ENCODE data around the gene RAD1. TPM values are rescaled to one million over a fixed set of nuclear protein-coding genes. Genes with fewer than 3 reads are reported as not detected.
A peak's percentile ranks its signal among the peaks of the same experiment; 100 is the strongest.

Gene RAD1
- total and polyA plus RNA-seq, 2 of the 8 experiments (the other 6 are each of a cell fraction or from before 2014, with no cell fraction given) = 15.1 to 37.3 TPM

- DNase-seq (ENCODE audit: low read depth in 1 of 2, low spot score in 2 of 2) (peak; percentile 38 to 83), FAIRE-seq (no peak)
- TF ChIP-seq YY1 (IDR thresholded peaks at IDR 0.05; ENCODE audit: low read depth, low read length) (no peak), CHD2 (IDR thresholded peaks at IDR 0.05; ENCODE audit: low read length) (no peak), RXRA (IDR thresholded peaks at IDR 0.05; ENCODE audit: insufficient read depth, low read depth, low read length) (no peak), KDM4A (IDR thresholded peaks at IDR 0.05; ENCODE audit: low read depth, low read length, severe bottlenecking) (peak; percentile 81), SAP30 (IDR thresholded peaks at IDR 0.05; ENCODE audit: insufficient read depth, insufficient replicate concordance, low read length) (peak; percentile 36), NRF1 (IDR thresholded peaks at IDR 0.05; ENCODE audit: low read depth, low read length) (no peak), POLR2A (IDR thresholded peaks at IDR 0.05; ENCODE audit: control extremely low read depth in 1 of 2, low read depth in 2 of 2, low read length in 2 of 2) (peak in 1 of 2 experiments; percentile 71; a peak in 2 of 3 replicates), HDAC2 (IDR thresholded peaks at IDR 0.05; ENCODE audit: borderline replicate concordance in 1 of 2, low read depth in 2 of 2, low read length in 2 of 2) (no peak), HDAC6 (IDR thresholded peaks at IDR 0.05; ENCODE audit: low read depth, low read length) (no peak), FOSL1 (IDR thresholded peaks at IDR 0.05; ENCODE audit: insufficient read depth, low read depth, low read length) (no peak), SUZ12 (IDR thresholded peaks at IDR 0.05; ENCODE audit: low read length) (no peak), SP1 (IDR thresholded peaks at IDR 0.05; ENCODE audit: low read depth, low read length) (no peak)
Measured at GRCh38 chr5:34929720-34930461, 14.6 kb upstream of the RAD1 start.

More at GRCh38 chr5:34929720-34930461, 14.6 kb upstream of the RAD1 start:
- H3K27ac ChIP-seq (ENCODE audit: low read depth, low read length) = peak overlapping the region; percentile 66
- no peaks in the 10 kb centered on the region for H3K9me3 ChIP-seq (ENCODE audit: insufficient read depth in 2 of 2, low read depth in 1 of 2, low read length in 1 of 2)
- peaks cover 6 to 39% of the 10 kb centered on the region in 2 experiments; a peak in 3 of 4 replicates for H3K79me2 ChIP-seq (ENCODE audit: control insufficient read depth in 1 of 2, insufficient read depth in 2 of 2, low read length in 2 of 2)
- H3K4me2 ChIP-seq (ENCODE audit: insufficient read depth in 1 of 2, low read depth in 2 of 2, low read length in 2 of 2) = peak overlapping the region; percentile 62 to 72
- H3K4me3 ChIP-seq (ENCODE audit: extremely low read depth in 1 of 4, insufficient read depth in 2 of 4, low read depth in 3 of 4, low read length in 4 of 4) = peak overlapping the region; percentile 50 to 96 (median 93)
- peaks cover 3% of the 10 kb centered on the region for H3K79me1 ChIP-seq (ENCODE audit: low read depth, low read length)
- no peak overlapping the region for H2BK12ac ChIP-seq (ENCODE audit: low read depth, low read length)
- H2BK5ac ChIP-seq (ENCODE audit: low read depth, low read length) = peak overlapping the region; percentile 66; the same call in 1 of the 2 replicates
- WGBS, 2 experiments (ENCODE audit: extremely low coverage in 1 of 2, insufficient coverage in 1 of 2, insufficient read length in 1 of 2, insufficient replicate concordance in 2 of 2, low coverage in 1 of 2, low lambda C conversion rate in 2 of 2, missing lambda C conversion rate in 1 of 2) = 1% methylated on average over 43 of the region's 70 CpGs; no CpG with 5 or more reads in 1 of the 2 experiments
- CTCF ChIA-PET (ENCODE audit: partially characterized antibody) = interaction anchor here (1.3 to 1.5 kb wide), 2 partner anchors 29 to 73 kb away, joined by 3 to 5 read pairs; no protein-coding TSS in a partner anchor
- H2BK20ac ChIP-seq (ENCODE audit: low read length) = no peak overlapping the region
- peak overlapping the region; percentile 28 to 78 (median 76) for H3K9ac ChIP-seq (replicated peaks in 1 of 4; ENCODE audit: extremely low read depth in 1 of 4, low read depth in 3 of 4, low read length in 3 of 4)
- peak overlapping the region; percentile 37; the same call in 1 of the 2 replicates for H2AFZ ChIP-seq (ENCODE audit: low read length)
- no peak overlapping the region for H3K56ac ChIP-seq (replicated peaks; ENCODE audit: insufficient read length, low read depth, low read length)
- H3K23me2 ChIP-seq (ENCODE audit: low read depth, low read length) = no peaks in the 10 kb centered on the region
- H3K14ac ChIP-seq (ENCODE audit: insufficient read length) = no peak overlapping the region
- H4K5ac ChIP-seq (ENCODE audit: insufficient read length, low read depth, low read length) = no peak overlapping the region
- peaks cover 0 to 2% of the 10 kb centered on the region in 2 experiments for H4K20me1 ChIP-seq (replicated peaks in 1 of 2; ENCODE audit: control insufficient read depth in 1 of 2, insufficient read depth in 2 of 2, low read length in 2 of 2)
- no peak overlapping the region for H4K91ac ChIP-seq (replicated peaks; ENCODE audit: insufficient read length, low read length)
- peak overlapping the region; percentile 49 for H2BK120ac ChIP-seq (replicated peaks; ENCODE audit: low read depth, low read length)
- POLR2A ChIA-PET (ENCODE audit: partially characterized antibody) = interaction anchor here (0.8 to 3.8 kb wide), 14 partner anchors 9 to 455 kb away, joined by 3 to 51 read pairs (median 4); partner anchors contain the start of genes BRIX1 and RAD1
- peaks cover 9 to 29% (median 17%) of the 10 kb centered on the region in 4 experiments for H3K36me3 ChIP-seq (ENCODE audit: control insufficient read depth in 2 of 4, insufficient read depth in 4 of 4, low read length in 3 of 4)
- H2AK5ac ChIP-seq (ENCODE audit: low read depth, low read length) = no peak overlapping the region
- no peaks in the 10 kb centered on the region for H3K27me3 ChIP-seq (replicated peaks in 1 of 4; ENCODE audit: control insufficient read depth in 3 of 4, extremely low read depth in 1 of 4, insufficient read depth in 3 of 4, low read length in 3 of 4)
- H3K4ac ChIP-seq (replicated peaks; ENCODE audit: insufficient read length, low read depth, low read length) = peak overlapping the region; percentile 82
- H3K23ac ChIP-seq (ENCODE audit: insufficient read length) = no peak overlapping the region
- H2BK15ac ChIP-seq (ENCODE audit: low read length) = no peak overlapping the region
- no peaks in the 10 kb centered on the region; a peak in 1 of 7 replicates for H3K4me1 ChIP-seq (replicated peaks in 1 of 4; ENCODE audit: control insufficient read depth in 3 of 4, insufficient read depth in 4 of 4, low read length in 3 of 4)
- peak overlapping the region; percentile 34; the same call in 1 of the 2 replicates for H3K18ac ChIP-seq (ENCODE audit: extremely low read depth, low read length)
- peak overlapping the region; percentile 73 for H4K8ac ChIP-seq (ENCODE audit: extremely low read depth, insufficient read depth, low read length)

Data from H1 (cell line).